Measurements from ENCODE around the gene FAM9C. TPM values are rescaled to one million over a fixed set of nuclear protein-coding genes. Genes with fewer than 3 reads are reported as not detected.

FAM9C gene
- total and polyA plus RNA-seq, 9 of the 15 experiments (the other 6 are each of a cell fraction or from before 2014, with no cell fraction given) = not detected

DNA sequence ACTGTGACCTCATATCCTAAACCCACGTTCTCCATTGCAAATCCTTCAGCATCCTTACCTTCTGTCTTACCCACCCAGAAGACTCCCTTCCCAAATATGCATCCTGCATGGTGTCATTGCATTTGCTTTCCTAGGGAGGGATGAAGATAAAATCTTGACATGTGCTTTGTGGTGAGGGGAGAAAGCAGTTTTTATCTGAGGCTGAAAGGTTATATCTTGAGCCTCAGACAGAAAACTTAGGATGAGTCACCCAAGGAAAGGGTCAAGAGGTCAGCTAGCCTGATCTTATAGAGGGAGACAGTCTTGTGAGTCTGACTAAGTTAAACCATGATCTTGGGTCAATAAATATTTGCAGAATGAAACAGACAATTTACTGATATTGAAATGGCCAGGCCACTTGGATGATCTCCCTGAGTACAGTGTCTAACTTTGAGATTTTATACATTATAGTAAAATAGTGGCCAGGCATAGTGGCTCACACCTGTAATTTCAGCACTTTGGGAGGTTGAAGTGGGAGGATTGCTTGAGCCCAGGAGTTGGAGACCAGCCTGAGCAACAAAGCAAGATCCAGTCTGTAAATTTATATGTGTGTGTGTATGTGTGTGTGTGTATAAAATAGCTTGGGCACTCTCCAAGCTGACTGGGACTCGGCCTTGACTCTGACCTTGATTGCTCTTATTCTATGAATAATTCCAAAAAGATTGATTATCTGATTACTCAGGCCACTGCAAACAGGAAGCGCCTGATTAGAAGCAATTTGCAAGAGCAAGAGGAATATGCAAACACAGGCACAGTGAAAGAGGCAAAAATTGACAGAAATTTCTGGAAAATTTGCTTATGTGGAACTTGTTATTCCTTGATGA is 15.4 kb upstream of the FAM9C start (continued):
- peak in 1 of 2 experiments; percentile 88; a peak in 2 of 4 replicates for TF ChIP-seq HDAC1 (IDR thresholded peaks at IDR 0.05)
- TF ChIP-seq HMGN3 (IDR thresholded peaks at IDR 0.05; ENCODE audit: borderline replicate concordance, extremely low read depth, insufficient read length, low read depth, low read length) = no peak
- TF ChIP-seq FOSL1 (tag; conservative IDR thresholded peaks at IDR 0.05) = peak; percentile 99
- 0 out of 2 replicates have a peak, but pooled peaks have one; percentile 65 for TF ChIP-seq GATAD2A (IDR thresholded peaks at IDR 0.05)
- peak; percentile 49 for TF ChIP-seq L3MBTL2 (IDR thresholded peaks at IDR 0.05)
- peak; percentile 64; the same call in 1 of the 2 replicates for TF ChIP-seq FOXM1 (IDR thresholded peaks at IDR 0.05; ENCODE audit: low read depth)
- no peak for TF ChIP-seq FOXM1 (CRISPR knock-in tag; IDR thresholded peaks at IDR 0.05; ENCODE audit: low read depth)
- peak; percentile 95 for TF ChIP-seq ARID1B (IDR thresholded peaks at IDR 0.05)
- TF ChIP-seq, protein P1, sequence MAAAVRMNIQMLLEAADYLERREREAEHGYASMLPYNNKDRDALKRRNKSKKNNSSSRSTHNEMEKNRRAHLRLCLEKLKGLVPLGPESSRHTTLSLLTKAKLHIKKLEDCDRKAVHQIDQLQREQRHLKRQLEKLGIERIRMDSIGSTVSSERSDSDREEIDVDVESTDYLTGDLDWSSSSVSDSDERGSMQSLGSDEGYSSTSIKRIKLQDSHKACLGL (CRISPR knock-in tag; IDR thresholded peaks at IDR 0.05; ENCODE audit: borderline replicate concordance, poor library complexity, severe bottlenecking) = no peak
- TF ChIP-seq ZC3H11A (IDR thresholded peaks at IDR 0.05; ENCODE audit: low read depth, low read length) = no peak
- peak; percentile 58; the same call in 1 of the 2 replicates for TF ChIP-seq GATAD2B (IDR thresholded peaks at IDR 0.05; ENCODE audit: borderline replicate concordance)
- no peak for TF ChIP-seq ZC3H4 (CRISPR knock-in tag; IDR thresholded peaks at IDR 0.05; ENCODE audit: borderline replicate concordance)
- TF ChIP-seq, protein P2, sequence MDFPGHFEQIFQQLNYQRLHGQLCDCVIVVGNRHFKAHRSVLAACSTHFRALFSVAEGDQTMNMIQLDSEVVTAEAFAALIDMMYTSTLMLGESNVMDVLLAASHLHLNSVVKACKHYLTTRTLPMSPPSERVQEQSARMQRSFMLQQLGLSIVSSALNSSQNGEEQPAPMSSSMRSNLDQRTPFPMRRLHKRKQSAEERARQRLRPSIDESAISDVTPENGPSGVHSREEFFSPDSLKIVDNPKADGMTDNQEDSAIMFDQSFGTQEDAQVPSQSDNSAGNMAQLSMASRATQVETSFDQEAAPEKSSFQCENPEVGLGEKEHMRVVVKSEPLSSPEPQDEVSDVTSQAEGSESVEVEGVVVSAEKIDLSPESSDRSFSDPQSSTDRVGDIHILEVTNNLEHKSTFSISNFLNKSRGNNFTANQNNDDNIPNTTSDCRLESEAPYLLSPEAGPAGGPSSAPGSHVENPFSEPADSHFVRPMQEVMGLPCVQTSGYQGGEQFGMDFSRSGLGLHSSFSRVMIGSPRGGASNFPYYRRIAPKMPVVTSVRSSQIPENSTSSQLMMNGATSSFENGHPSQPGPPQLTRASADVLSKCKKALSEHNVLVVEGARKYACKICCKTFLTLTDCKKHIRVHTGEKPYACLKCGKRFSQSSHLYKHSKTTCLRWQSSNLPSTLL (IDR thresholded peaks at IDR 0.05) = no peak
- TF ChIP-seq HDAC2 (IDR thresholded peaks at IDR 0.05) = peak; percentile 90
- TF ChIP-seq PHF20 (IDR thresholded peaks at IDR 0.05; ENCODE audit: partially characterized antibody) = no peak
- no peak for TF ChIP-seq COPS2 (conservative IDR thresholded peaks at IDR 0.05)
- TF ChIP-seq SMARCA4 (IDR thresholded peaks at IDR 0.05) = peak; percentile 96
- peak; percentile 90 for TF ChIP-seq CBFA2T3 (IDR thresholded peaks at IDR 0.05)
- peak; percentile 82; the same call in 1 of the 2 replicates for TF ChIP-seq ESRRA (IDR thresholded peaks at IDR 0.05; ENCODE audit: borderline replicate concordance, low read depth)
- TF ChIP-seq MCM3 (IDR thresholded peaks at IDR 0.05) = no peak
- no peak for TF ChIP-seq FOXA3 (CRISPR knock-in tag; conservative IDR thresholded peaks at IDR 0.05 in 1 of 2, IDR thresholded peaks at IDR 0.05 in 1 of 2)
- TF ChIP-seq, protein P3, sequence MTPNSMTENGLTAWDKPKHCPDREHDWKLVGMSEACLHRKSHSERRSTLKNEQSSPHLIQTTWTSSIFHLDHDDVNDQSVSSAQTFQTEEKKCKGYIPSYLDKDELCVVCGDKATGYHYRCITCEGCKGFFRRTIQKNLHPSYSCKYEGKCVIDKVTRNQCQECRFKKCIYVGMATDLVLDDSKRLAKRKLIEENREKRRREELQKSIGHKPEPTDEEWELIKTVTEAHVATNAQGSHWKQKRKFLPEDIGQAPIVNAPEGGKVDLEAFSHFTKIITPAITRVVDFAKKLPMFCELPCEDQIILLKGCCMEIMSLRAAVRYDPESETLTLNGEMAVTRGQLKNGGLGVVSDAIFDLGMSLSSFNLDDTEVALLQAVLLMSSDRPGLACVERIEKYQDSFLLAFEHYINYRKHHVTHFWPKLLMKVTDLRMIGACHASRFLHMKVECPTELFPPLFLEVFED (CRISPR knock-in tag; conservative IDR thresholded peaks at IDR 0.05) = no peak
- TF ChIP-seq, protein P4, sequence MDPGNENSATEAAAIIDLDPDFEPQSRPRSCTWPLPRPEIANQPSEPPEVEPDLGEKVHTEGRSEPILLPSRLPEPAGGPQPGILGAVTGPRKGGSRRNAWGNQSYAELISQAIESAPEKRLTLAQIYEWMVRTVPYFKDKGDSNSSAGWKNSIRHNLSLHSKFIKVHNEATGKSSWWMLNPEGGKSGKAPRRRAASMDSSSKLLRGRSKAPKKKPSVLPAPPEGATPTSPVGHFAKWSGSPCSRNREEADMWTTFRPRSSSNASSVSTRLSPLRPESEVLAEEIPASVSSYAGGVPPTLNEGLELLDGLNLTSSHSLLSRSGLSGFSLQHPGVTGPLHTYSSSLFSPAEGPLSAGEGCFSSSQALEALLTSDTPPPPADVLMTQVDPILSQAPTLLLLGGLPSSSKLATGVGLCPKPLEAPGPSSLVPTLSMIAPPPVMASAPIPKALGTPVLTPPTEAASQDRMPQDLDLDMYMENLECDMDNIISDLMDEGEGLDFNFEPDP (CRISPR knock-in tag; IDR thresholded peaks at IDR 0.05) = no peak
- TF ChIP-seq BRF1 (IDR thresholded peaks at IDR 0.05; ENCODE audit: borderline replicate concordance, extremely low read depth, insufficient read length) = no peak
- no peak for TF ChIP-seq NCOA2 (IDR thresholded peaks at IDR 0.05; ENCODE audit: partially characterized antibody in 2 of 2)
